GM12878 (cell line): ENCODE results near the gene ARHGEF11. TPM values are rescaled to one million over a fixed set of nuclear protein-coding genes. Genes with fewer than 3 reads are reported as not detected.

Experiments
- ATAC-seq: fragments of 200-7000 bp; cut with Tn5 transposase; 3 replicates; pipeline ENCODE4 v1.9.1; 2020; ENCODE audit warnings: mild to moderate bottlenecking, moderate library complexity
- BruUV-seq: library from RNA; stranded (reverse); fragments of 400-500 nt; replicated peaks from 2 replicates; lab custom pipeline; 2021; lab: Mats Ljungman, UMichigan
- CTCF ChIA-PET: fragments of 300-600 bp; sonication (Branson Sonifier 250); formaldehyde crosslinking; extraction: SDS; loops from one replicate; lab custom pipeline; 2021; ENCODE audit warnings: inconsistent platforms; lab: Yijun Ruan, JAX
- POLR2A ChIA-PET: fragments of 350-600 bp; formaldehyde crosslinking; extraction: SDS; loops from one replicate; lab custom pipeline; 2021; ENCODE audit warnings: inconsistent platforms; lab: Charles Lee
- RAD21 ChIA-PET: fragments of 300-600 bp; sonication (Branson Sonifier 250); formaldehyde crosslinking; loops from one replicate; lab custom pipeline; 2023; ENCODE audit warnings: antibody characterized with exemption; ENCODE audit not compliant: unreplicated experiment; lab: Charles Lee
- SMC1A ChIA-PET: fragments of 300-600 bp; sonication (Branson Sonifier 250); formaldehyde crosslinking; loops from one replicate; lab custom pipeline; 2023; ENCODE audit not compliant: unreplicated experiment, uncharacterized antibody; lab: Charles Lee
- DNase-seq: peaks from one replicate; pipeline ENCODE4 v3.0.0-alpha.2; 2011; ENCODE audit warnings: low read depth, low spot score
- FAIRE-seq: peaks from 3 replicates; lab custom pipeline; 2011; peaks lifted over from hg19 to GRCh38; lab: Jason Lieb, UNC
- H2AFZ ChIP-seq: 2 replicates; pipeline ENCODE4 v1.6.0; 2011; ENCODE audit warnings: low read depth, low read length, control low read depth; ENCODE audit not compliant: control insufficient read depth
- H3K27ac ChIP-seq: 2 replicates; pipeline ENCODE4 v1.5.1; 2011; ENCODE audit warnings: control low read depth; ENCODE audit not compliant: control insufficient read depth, insufficient read depth
- H3K27me3 ChIP-seq, 2 experiments: replicated peaks in 1 of 2; 2 replicates each; pipeline versions ENCODE4 v1.6.0 to v1.6.1; 2011; ENCODE audit warnings: low read length in 1 of 2; ENCODE audit not compliant: control insufficient read depth in 2 of 2, insufficient read depth in 2 of 2
- H3K36me3 ChIP-seq, 2 experiments: 2 replicates each; pipeline ENCODE4 v1.5.1; 2011; ENCODE audit warnings: low read length in 1 of 2; ENCODE audit not compliant: control insufficient read depth in 2 of 2, insufficient read depth in 2 of 2
- H3K4me1 ChIP-seq: 2 replicates; pipeline ENCODE4 v1.6.1; 2011; ENCODE audit warnings: mild to moderate bottlenecking, low read length, moderate library complexity, mixed read lengths; ENCODE audit not compliant: control insufficient read depth, insufficient read depth
- H3K4me2 ChIP-seq: 2 replicates; pipeline ENCODE4 v1.6.0; 2011; ENCODE audit warnings: control low read depth; ENCODE audit not compliant: control insufficient read depth, insufficient read depth
- H3K4me3 ChIP-seq: fragments of 200-600 bp; sonication (generic); 2 replicates; pipeline ENCODE4 v1.5.1; 2016
- H3K79me2 ChIP-seq: 2 replicates; pipeline ENCODE4 v1.6.0; 2011; ENCODE audit warnings: low read length; ENCODE audit not compliant: control insufficient read depth, insufficient read depth
- H3K9ac ChIP-seq: 2 replicates; pipeline ENCODE4 v1.8.0; 2011; ENCODE audit warnings: low read length, control low read depth, mixed read lengths; ENCODE audit not compliant: control insufficient read depth, insufficient read depth
- H3K9me3 ChIP-seq: replicated peaks from 3 replicates; pipeline ENCODE4 v1.5.1; 2011; ENCODE audit warnings: mild to moderate bottlenecking, low read length; ENCODE audit not compliant: control insufficient read depth, insufficient read depth
- H4K20me1 ChIP-seq: 2 replicates; pipeline ENCODE4 v1.6.0; 2011; ENCODE audit not compliant: control insufficient read depth, insufficient read depth
- BMI1 ChIP-seq: fragments of 450-650 bp; IDR thresholded peaks from 2 replicates; pipeline ENCODE4 v1.6.1; 2016; ENCODE audit warnings: mild to moderate bottlenecking, moderate library complexity, borderline replicate concordance
- CBX3 ChIP-seq: fragments of 200-600 bp; sonication (generic); IDR thresholded peaks from 2 replicates; pipeline ENCODE4 v1.6.1; 2016; ENCODE audit warnings: low read depth, borderline replicate concordance
- EED ChIP-seq: sonication (generic); IDR thresholded peaks from 2 replicates; pipeline ENCODE4 v1.6.1; 2016; ENCODE audit warnings: antibody characterized with exemption, low read depth
- HDGF ChIP-seq: fragments of 450-650 bp; IDR thresholded peaks from 2 replicates; pipeline ENCODE4 v1.6.1; 2016; ENCODE audit warnings: antibody characterized with exemption
- NFIC ChIP-seq: IDR thresholded peaks from 2 replicates; pipeline ENCODE4 v1.6.1; 2012; ENCODE audit warnings: low read depth, mild to moderate bottlenecking, inconsistent platforms, low read length, moderate library complexity
- SIX5 ChIP-seq: IDR thresholded peaks from 2 replicates; pipeline ENCODE4 v1.6.1; 2011; ENCODE audit warnings: mild to moderate bottlenecking, low read depth, low read length, moderate library complexity; ENCODE audit not compliant: severe bottlenecking
- SP1 ChIP-seq: IDR thresholded peaks from one replicate; pipeline ENCODE4 v1.6.1; 2011; ENCODE audit warnings: low read depth, low read length
- STAT3 ChIP-seq: IDR thresholded peaks from 2 replicates; pipeline ENCODE4 v1.6.1; 2011; ENCODE audit warnings: low read depth, low read length, improper control_type of control experiment
- TAF1 ChIP-seq: IDR thresholded peaks from 2 replicates; pipeline ENCODE4 v1.6.1; 2011; ENCODE audit warnings: mild to moderate bottlenecking, low read depth, low read length, borderline replicate concordance
- TCF3 ChIP-seq: IDR thresholded peaks from 2 replicates; pipeline ENCODE4 v1.6.1; 2012; ENCODE audit warnings: low read depth, mild to moderate bottlenecking, low read length, borderline replicate concordance; ENCODE audit not compliant: insufficient read depth
- TCF7 ChIP-seq: IDR thresholded peaks from 2 replicates; pipeline ENCODE4 v1.6.1; 2014; ENCODE audit warnings: antibody characterized with exemption, borderline replicate concordance
- ZBTB40 ChIP-seq: fragments of 450-650 bp; IDR thresholded peaks from 2 replicates; pipeline ENCODE4 v1.6.1; 2016; ENCODE audit warnings: mild to moderate bottlenecking, moderate library complexity, borderline replicate concordance
- WGBS: methylation state at CpG from one replicate; pipeline ENCODE4 v1.1.6; 2016; ENCODE audit warnings: low lambda C conversion rate; ENCODE audit not compliant: insufficient replicate concordance, insufficient coverage; ENCODE audit errors: missing lambda C conversion rate; 5-methylcytosine and 5-hydroxymethylcytosine counted together
- in situ Hi-C: fragments of 300-500 bp; cut with MboI; formaldehyde crosslinking; loops from 9 replicates; pipeline ENCODE4 v1.14.3; 2018; ENCODE audit warnings: mixed read lengths
- intact Hi-C: fragments of 100-400 bp; cut with micrococcal nuclease; formaldehyde crosslinking; loops from one replicate; pipeline ENCODE4 v1.14.2; 2022; ENCODE audit not compliant: unreplicated experiment
- polyA plus RNA-seq, 11 experiments: library from polyadenylated mRNA; depleted of rRNA in 4 of 11; unstranded in 6 of 11; stranded (reverse) in 5 of 11; fragments of >200 nt; fragmentation: Nextera tagmentation in 4 of 11; fragmentation: Illumina TruSeq in 1 of 11; extraction: Ambion mirVana in 4 of 11; extraction: Trizol in 1 of 11; gene quantifications; 1 replicate in 1 of 11; 2 replicates in 10 of 11; pipeline versions ENCODE4 v1.2.1 to v1.2.3, GENCODE V29; 2011 to 2016; ENCODE audit warnings: inconsistent platforms in 2 of 11, missing spikeins in 2 of 11, low read depth in 1 of 11
- total RNA-seq, 4 experiments: library from RNA; depleted of rRNA in 3 of 4; stranded (reverse); fragments of >200 nt in 3 of 4; fragmentation: Illumina TruSeq in 1 of 4; extraction: Trizol in 1 of 4; gene quantifications; 2 replicates each; pipeline versions ENCODE4 v1.2.1 to v1.2.3, GENCODE V29; 2013 to 2021

Gene ARHGEF11
- total and polyA plus RNA-seq, 10 of the 15 experiments (the other 5 are each of a cell fraction or from before 2014, with no cell fraction given), result 0.05 to 12.7 (median 1.8) TPM

GRCh38 chr1:156886583-156887281 lies 158.8 kb downstream of the ARHGEF11 start:
- no peaks in the 10 kb centered on the region for H3K9me3 ChIP-seq
- ChIA-PET SMC1A (interaction anchor here (0.7 to 1.2 kb wide), 3 partner anchors 76 to 160 kb away, joined by 3 to 5 read pairs (median 4); no protein-coding TSS in a partner anchor), CTCF (interaction anchor here (0.6 to 2.0 kb wide), 5 partner anchors 27 to 220 kb away, joined by 3 to 9 read pairs (median 3); partner anchors contain the start of gene NTRK1), RAD21 (interaction anchor here (0.6 to 7.1 kb wide), 4 partner anchors 48 to 166 kb away, joined by 3 to 42 read pairs (median 6); no protein-coding TSS in a partner anchor), POLR2A (no interaction called here)
- intact Hi-C loops, result no loop called here
- H3K27ac ChIP-seq, result no peak overlapping the region
- TF ChIP-seq ZBTB40, result no peak
- TF ChIP-seq BMI1, result no peak
- TF ChIP-seq CBX3, result no peak
- TF ChIP-seq SP1, result no peak
- TF ChIP-seq SIX5, result no peak
- no peak for TF ChIP-seq STAT3
- no peak for TF ChIP-seq TAF1
- no peak for TF ChIP-seq HDGF
- no peak for TF ChIP-seq EED
- TF ChIP-seq TCF3, result no peak
- TF ChIP-seq TCF7, result no peak
- no peak for TF ChIP-seq NFIC
- ATAC-seq (no peak), DNase-seq (no peak), FAIRE-seq (no peak)
- no peak overlapping the region for H3K4me3 ChIP-seq
- in situ Hi-C loops, result no loop called here
- no peak overlapping the region for H2AFZ ChIP-seq
- H3K4me1 ChIP-seq, result no peaks in the 10 kb centered on the region
- 20% methylated on average over 6 of the region's 6 CpGs for WGBS
- no peak overlapping the region for H3K9ac ChIP-seq
- peaks cover 0 to 4% of the 10 kb centered on the region in 2 experiments; a peak in 3 of 4 replicates for H3K27me3 ChIP-seq
- no TSS peak for BruUV-seq
- H3K36me3 ChIP-seq, result no peaks in the 10 kb centered on the region
- H4K20me1 ChIP-seq, result no peaks in the 10 kb centered on the region
- no peaks in the 10 kb centered on the region for H3K79me2 ChIP-seq
- no peak overlapping the region for H3K4me2 ChIP-seq
